ENCODE results near the gene KLHL2.

- TF ChIP-seq CTCF (tag by site-specific recombination; IDR thresholded peaks at IDR 0.05) (no peak), ELK4 (IDR thresholded peaks at IDR 0.05; ENCODE audit: borderline replicate concordance, low read depth, low read length) (no peak), EGR2 (tag by site-specific recombination; IDR thresholded peaks at IDR 0.05; ENCODE audit: low read depth) (no peak), ZSCAN5A (tag by site-specific recombination; IDR thresholded peaks at IDR 0.05) (no peak), ZNF785 (tag by site-specific recombination; IDR thresholded peaks at IDR 0.05) (no peak), HOXA7 (CRISPR knock-in tag; IDR thresholded peaks at IDR 0.05; ENCODE audit: borderline replicate concordance) (no peak), FEZF1 (tag by site-specific recombination; IDR thresholded peaks at IDR 0.05) (no peak), TSHZ1 (tag by site-specific recombination; IDR thresholded peaks at IDR 0.05; ENCODE audit: borderline replicate concordance) (no peak), MEIS1 (CRISPR knock-in tag; IDR thresholded peaks at IDR 0.05; ENCODE audit: borderline replicate concordance) (no peak), ZNF768 (tag by site-specific recombination; IDR thresholded peaks at IDR 0.05) (no peak), ZNF449 (tag by site-specific recombination; IDR thresholded peaks at IDR 0.05) (no peak), ZBTB1 (tag by site-specific recombination; IDR thresholded peaks at IDR 0.05) (no peak), ZBTB21 (tag by site-specific recombination; IDR thresholded peaks at IDR 0.05) (no peak)
Observed at GRCh38 chr4:165312506-165312905, 105.1 kb downstream of the KLHL2 start.

All from HEK293 (cell line).